Activated T-cell treated with anti-CD3 and anti-CD28 coated beads, Interleukin-2, amount 50 U/mL, for 72 hours (primary cell): Measurements from ENCODE around the gene LMAN2L. TPM values are rescaled to one million over a fixed set of nuclear protein-coding genes. Genes with fewer than 3 reads are reported as not detected.
A peak's percentile ranks its signal among the peaks of the same experiment; 100 is the strongest.

ENCODE experiments used
- ATAC-seq, 2 donors: fragments of 150-1000 bp; cut with Tn5 transposase; replicated peaks in 1 of 2; 2 replicates each; pipeline ENCODE4 v1.10.0; 2021; ENCODE audit warnings: moderate library complexity in 2 of 2, mild to moderate bottlenecking in 1 of 2
- DNase-seq, 2 donors: peaks; one replicate each; pipeline ENCODE4 v3.0.0; 2021 to 2022; ENCODE audit warnings: mixed read lengths in 1 of 2
- H3K27ac Mint-ChIP-seq: one replicate; pipeline ENCODE4 v1.8.0; 2022; ENCODE audit warnings: mild to moderate bottlenecking, moderate library complexity, mixed read lengths
- H3K27me3 Mint-ChIP-seq: one replicate; pipeline ENCODE4 v1.8.0; 2022; ENCODE audit warnings: low read depth, mixed read lengths
- H3K36me3 Mint-ChIP-seq, 2 donors: one replicate each; pipeline ENCODE4 v1.8.0; 2022; ENCODE audit warnings: mixed read lengths in 2 of 2, mild to moderate bottlenecking in 1 of 2; ENCODE audit not compliant: insufficient read depth in 2 of 2
- H3K4me1 Mint-ChIP-seq: one replicate; pipeline ENCODE4 v1.8.0; 2022; ENCODE audit warnings: low read depth, mixed read lengths
- H3K4me3 Mint-ChIP-seq, 2 donors: one replicate each; pipeline ENCODE4 v1.8.0; 2022; ENCODE audit warnings: mild to moderate bottlenecking in 2 of 2, mixed read lengths in 2 of 2, moderate library complexity in 2 of 2
- H3K9me3 Mint-ChIP-seq, 2 donors: one replicate each; pipeline ENCODE4 v1.8.0; 2022; ENCODE audit warnings: mixed read lengths in 2 of 2
- total RNA-seq, 2 donors: library from RNA; stranded (reverse); gene quantifications; one replicate each; pipeline ENCODE4 v1.2.3, GENCODE V29; 2022

Gene LMAN2L
- total RNA-seq: 1 to 10 TPM; 7.8 to 8.0 TPM

- peaks cover 35% of the 10 kb centered on the region for H3K4me1 Mint-ChIP-seq
- peak within 1 kb of the TSS; percentile 97 for H3K27ac Mint-ChIP-seq
- H3K27me3 Mint-ChIP-seq: no peaks in the 10 kb centered on the region
- H3K36me3 Mint-ChIP-seq: peaks cover 0 to 7% of the 10 kb centered on the region in 2 donors
- H3K4me3 Mint-ChIP-seq: peak within 1 kb of the TSS; percentile 93 to 96
- DNase-seq: peak; percentile 95 to 99
- H3K9me3 Mint-ChIP-seq: no peaks in the 10 kb centered on the region
- ATAC-seq: peak; percentile 100
Measured at GRCh38 chr2:96739633-96740428, at the start of gene LMAN2L. Gene LMAN2L (minus strand): TSS chr2:96740064. CDS start chr2:96740040, 24 bp downstream.

- no peak for ATAC-seq
- Mint-ChIP-seq H3K27ac (no peak overlapping the region), H3K36me3 (no peaks in the 10 kb centered on the region)
Measured at GRCh38 chr2:96789245-96789617, 49.4 kb upstream of the LMAN2L start.

GRCh38 chr2:96788442-96789244 lies 48.8 kb upstream of the LMAN2L start:
- Mint-ChIP-seq H3K27me3 (no peaks in the 10 kb centered on the region), H3K27ac (no peak overlapping the region), H3K4me3 (no peak overlapping the region), H3K4me1 (peaks cover 10% of the 10 kb centered on the region), H3K36me3 (no peaks in the 10 kb centered on the region), H3K9me3 (no peaks in the 10 kb centered on the region)
- no peak for ATAC-seq
- DNase-seq: no peak

More at GRCh38 chr2:96789245-96789617, 49.4 kb upstream of the LMAN2L start:
- Mint-ChIP-seq H3K4me1 (peaks cover 10% of the 10 kb centered on the region), H3K9me3 (no peaks in the 10 kb centered on the region), H3K27me3 (no peaks in the 10 kb centered on the region), H3K4me3 (no peak overlapping the region)
- DNase-seq: no peak

- Mint-ChIP-seq H3K9me3 (no peaks in the 10 kb centered on the region), H3K27me3 (no peaks in the 10 kb centered on the region), H3K27ac (no peak overlapping the region), H3K36me3 (no peaks in the 10 kb centered on the region), H3K4me3 (no peak overlapping the region), H3K4me1 (peaks cover 10% of the 10 kb centered on the region)
- DNase-seq (no peak), ATAC-seq (no peak)
Measured at GRCh38 chr2:96787411-96787810, 47.5 kb upstream of the LMAN2L start.

- no peaks in the 10 kb centered on the region for H3K9me3 Mint-ChIP-seq
- H3K27ac Mint-ChIP-seq: no peak overlapping the region
- no peak overlapping the region for H3K4me3 Mint-ChIP-seq
- no peaks in the 10 kb centered on the region for H3K27me3 Mint-ChIP-seq
- no peak for ATAC-seq
- peaks cover 10% of the 10 kb centered on the region for H3K4me1 Mint-ChIP-seq
- no peak for DNase-seq
- H3K36me3 Mint-ChIP-seq: no peaks in the 10 kb centered on the region
Measured at GRCh38 chr2:96783388-96783787, 43.5 kb upstream of the LMAN2L start.

GRCh38 chr2:96775160-96775559 lies 35.3 kb upstream of the LMAN2L start:
- DNase-seq: no peak
- ATAC-seq: no peak
- peaks cover 0 to 2% of the 10 kb centered on the region in 2 donors for H3K9me3 Mint-ChIP-seq
- H3K4me1 Mint-ChIP-seq: peaks cover 27% of the 10 kb centered on the region
- no peaks in the 10 kb centered on the region for H3K36me3 Mint-ChIP-seq
- H3K27me3 Mint-ChIP-seq: no peaks in the 10 kb centered on the region
- H3K27ac Mint-ChIP-seq: no peak overlapping the region
- no peak overlapping the region for H3K4me3 Mint-ChIP-seq

GRCh38 chr2:96773922-96774321 lies 34.1 kb upstream of the LMAN2L start:
- no peaks in the 10 kb centered on the region for H3K36me3 Mint-ChIP-seq
- no peaks in the 10 kb centered on the region for H3K27me3 Mint-ChIP-seq
- DNase-seq: peak; percentile 30 to 34
- peak overlapping the region; percentile 47 for H3K27ac Mint-ChIP-seq
- peaks cover 27% of the 10 kb centered on the region for H3K4me1 Mint-ChIP-seq
- ATAC-seq: peak; percentile 58 to 63
- H3K4me3 Mint-ChIP-seq: peak overlapping the region; percentile 79 to 85
- peaks cover 0 to 2% of the 10 kb centered on the region in 2 donors for H3K9me3 Mint-ChIP-seq

- peaks cover 0 to 2% of the 10 kb centered on the region in 2 donors for H3K9me3 Mint-ChIP-seq
- peak; percentile 15 to 16 for DNase-seq
- peak; percentile 56 to 63 for ATAC-seq
- no peaks in the 10 kb centered on the region for H3K27me3 Mint-ChIP-seq
- H3K36me3 Mint-ChIP-seq: no peaks in the 10 kb centered on the region
- peak overlapping the region; percentile 52 to 63 for H3K4me3 Mint-ChIP-seq
- H3K27ac Mint-ChIP-seq: peak overlapping the region; percentile 25
- peaks cover 27% of the 10 kb centered on the region for H3K4me1 Mint-ChIP-seq
Measured at GRCh38 chr2:96772903-96773671, 33.2 kb upstream of the LMAN2L start.

- peaks cover 27% of the 10 kb centered on the region for H3K4me1 Mint-ChIP-seq
- DNase-seq (no peak), ATAC-seq (no peak)
- no peaks in the 10 kb centered on the region for H3K27me3 Mint-ChIP-seq
- H3K27ac Mint-ChIP-seq: no peak overlapping the region
- peaks cover 0 to 2% of the 10 kb centered on the region in 2 donors for H3K9me3 Mint-ChIP-seq
- no peak overlapping the region for H3K4me3 Mint-ChIP-seq
- no peaks in the 10 kb centered on the region for H3K36me3 Mint-ChIP-seq
Measured at GRCh38 chr2:96771796-96772618, 32.1 kb upstream of the LMAN2L start.

- H3K9me3 Mint-ChIP-seq: no peaks in the 10 kb centered on the region
- no peaks in the 10 kb centered on the region for H3K27me3 Mint-ChIP-seq
- ATAC-seq (no peak), DNase-seq (no peak)
- peaks cover 38% of the 10 kb centered on the region for H3K4me1 Mint-ChIP-seq
- peaks cover 0 to under 1% of the 10 kb centered on the region in 2 donors for H3K36me3 Mint-ChIP-seq
- no peak overlapping the region for H3K4me3 Mint-ChIP-seq
- H3K27ac Mint-ChIP-seq: no peak overlapping the region
Measured at GRCh38 chr2:96770442-96771202, 30.8 kb upstream of the LMAN2L start.

- DNase-seq: no peak
- Mint-ChIP-seq H3K27ac (no peak overlapping the region), H3K27me3 (no peaks in the 10 kb centered on the region), H3K9me3 (no peaks in the 10 kb centered on the region), H3K36me3 (peaks cover 0 to 1% of the 10 kb centered on the region in 2 donors), H3K4me1 (peaks cover 42% of the 10 kb centered on the region), H3K4me3 (no peak overlapping the region)
- ATAC-seq: no peak
Measured at GRCh38 chr2:96769814-96770213, 29.9 kb upstream of the LMAN2L start.
